DLD1 (cell line): ENCODE data around the gene BMPR1A.
"Not testable (repeated sequence)": the region's sequence is repeated elsewhere in the genome, so short reads cannot be mapped to it uniquely, and the experiment has no call there.

ENCODE experiments used
- in situ Hi-C: cut with HindIII; loops from 2 replicates; pipeline ENCODE4 v1.10.0; 2017; ENCODE audit warnings: low sequenced_read_pairs

Gene BMPR1A

DNA sequence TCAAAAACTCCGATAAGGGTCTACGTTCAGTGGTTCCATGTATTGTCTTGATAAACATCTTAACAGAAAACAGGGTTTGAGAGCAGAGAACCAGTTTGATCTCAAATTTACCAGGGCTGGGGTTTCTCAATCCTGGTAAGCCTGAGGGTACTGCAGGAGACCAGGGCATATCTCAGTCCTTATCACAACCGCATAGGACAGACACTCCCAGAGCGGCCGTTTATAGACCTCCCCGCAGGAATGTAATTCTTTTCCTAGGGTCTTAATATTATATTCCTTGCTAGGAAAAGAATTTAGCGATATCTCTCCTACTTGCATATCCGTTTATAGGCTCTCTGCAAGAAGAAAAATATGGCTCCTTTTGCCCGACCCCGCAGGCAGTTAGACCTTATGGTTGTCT lies 196.3 kb downstream of the BMPR1A start:
- in situ Hi-C loops, result not testable (repeated sequence)

DNA sequence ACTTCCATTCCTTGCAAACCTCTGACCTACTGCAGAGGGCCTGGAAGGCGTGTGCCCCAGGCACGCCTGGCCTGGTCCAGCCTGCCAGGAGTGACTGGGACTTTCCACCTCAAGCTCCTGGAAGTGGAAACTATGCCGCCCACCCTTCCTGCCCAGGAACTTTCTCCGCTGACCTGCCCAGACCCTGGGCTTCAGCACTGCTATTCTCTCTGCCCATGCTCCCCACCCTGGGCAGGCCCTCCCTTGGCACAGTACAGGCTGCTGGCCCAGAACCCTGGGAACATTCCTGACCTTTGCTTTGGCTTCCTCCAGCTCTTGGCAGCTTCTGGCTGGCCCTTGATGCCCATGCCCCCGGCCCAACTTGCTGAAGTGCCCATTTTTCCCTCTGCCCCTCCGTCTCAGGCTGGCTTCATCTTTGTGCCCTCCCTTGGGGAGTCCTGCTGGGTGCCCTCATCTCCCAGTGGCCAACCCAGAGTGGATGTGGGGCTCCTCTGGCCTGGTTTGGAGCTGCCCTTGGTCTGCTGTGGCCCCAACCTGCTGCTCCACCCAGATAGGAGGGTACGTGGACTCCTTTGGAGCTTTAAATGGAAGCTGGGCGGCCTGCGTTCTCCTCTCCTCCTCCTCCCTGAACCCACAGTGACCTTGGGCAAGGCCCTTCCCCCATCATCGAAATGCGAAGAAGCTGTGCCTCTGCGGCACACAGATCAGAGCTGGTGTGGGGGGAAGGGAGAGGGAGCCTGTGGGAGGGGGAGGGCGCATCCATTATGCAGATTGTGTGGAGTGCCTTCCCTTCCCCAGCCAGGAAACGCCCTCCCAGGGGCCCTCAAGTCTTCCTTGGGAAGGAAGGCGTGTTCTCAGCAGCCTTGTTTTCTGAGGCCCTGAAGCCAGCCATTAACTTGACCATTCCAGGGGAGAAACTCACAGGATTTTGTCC lies 197.6 kb downstream of the BMPR1A start:
- in situ Hi-C loops, result no loop called here

DNA sequence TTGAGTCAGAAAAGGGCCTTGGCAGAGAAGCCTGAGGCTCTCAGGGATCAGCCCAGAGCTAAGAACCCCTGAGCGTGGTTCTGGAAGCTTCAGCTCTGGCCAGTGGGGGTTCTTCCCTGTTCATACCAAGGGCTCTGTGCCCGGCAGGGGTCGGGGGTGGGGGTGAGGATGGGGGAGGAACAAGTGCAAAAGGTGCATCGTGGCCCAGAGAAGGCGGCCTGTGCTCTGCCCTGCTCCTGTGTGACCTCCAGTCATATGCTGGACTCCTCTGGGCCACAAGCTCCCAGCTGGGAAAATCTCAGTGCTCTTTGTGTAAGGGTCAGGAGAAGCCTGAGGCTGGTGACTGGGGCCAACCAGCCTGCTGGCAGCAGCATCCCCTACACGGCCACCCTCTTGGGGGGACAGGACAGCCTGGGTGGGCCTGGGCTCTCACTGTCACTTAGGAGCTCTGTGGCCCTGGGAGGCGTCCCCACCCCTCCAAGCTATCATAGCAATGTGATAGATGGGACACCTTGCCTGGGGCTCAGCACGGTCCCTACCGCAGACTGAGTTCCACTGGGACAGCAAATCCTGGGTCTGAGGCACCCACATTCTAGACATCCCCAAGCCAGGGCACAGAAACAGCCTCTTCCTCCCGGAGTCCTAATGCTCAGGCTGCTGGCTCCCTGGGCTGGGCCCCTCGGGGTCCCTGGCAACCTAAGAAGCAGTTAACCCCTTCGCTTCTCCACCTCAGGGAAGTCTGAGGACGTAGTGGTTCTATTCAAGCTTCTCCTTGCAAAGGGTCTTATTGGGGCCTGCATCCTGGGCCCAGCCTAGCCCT lies 198.5 kb downstream of the BMPR1A start:
- in situ Hi-C loops, result no loop called here

DNA sequence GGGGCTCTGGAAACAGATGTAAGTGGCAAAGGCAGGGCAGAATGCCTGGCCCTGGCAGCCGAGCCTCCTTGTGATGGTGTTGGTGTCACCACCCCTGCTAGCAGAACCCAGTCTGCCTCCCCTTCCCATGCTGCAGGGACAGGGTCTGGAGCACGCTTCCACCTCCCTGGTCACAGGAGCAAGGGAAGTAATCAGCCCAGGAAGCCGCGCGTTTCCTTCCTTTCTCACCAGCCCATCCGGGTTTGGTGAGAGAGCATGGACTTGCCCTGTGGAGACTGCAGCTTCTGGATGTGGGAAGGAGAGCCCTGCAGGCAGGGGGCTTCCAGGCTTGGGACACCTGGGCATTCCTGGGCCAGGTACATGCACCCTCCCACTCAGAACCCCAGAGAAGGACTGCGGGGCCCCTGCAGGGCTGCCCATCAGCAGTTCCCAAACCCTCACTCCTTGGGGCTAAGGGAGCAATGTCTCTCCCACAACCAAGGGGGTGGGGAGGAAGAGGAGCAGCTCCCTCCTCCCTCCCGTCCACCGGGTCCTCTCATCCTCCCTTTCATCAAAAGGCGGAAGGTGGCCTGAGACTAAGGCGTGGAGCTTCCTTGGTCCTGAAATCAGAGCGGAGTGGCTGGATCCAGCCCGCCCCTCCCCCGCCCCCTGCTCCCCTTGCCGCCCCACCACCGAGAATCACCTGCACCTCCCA lies 199.2 kb downstream of the BMPR1A start:
- in situ Hi-C loops, result no loop called here

DNA sequence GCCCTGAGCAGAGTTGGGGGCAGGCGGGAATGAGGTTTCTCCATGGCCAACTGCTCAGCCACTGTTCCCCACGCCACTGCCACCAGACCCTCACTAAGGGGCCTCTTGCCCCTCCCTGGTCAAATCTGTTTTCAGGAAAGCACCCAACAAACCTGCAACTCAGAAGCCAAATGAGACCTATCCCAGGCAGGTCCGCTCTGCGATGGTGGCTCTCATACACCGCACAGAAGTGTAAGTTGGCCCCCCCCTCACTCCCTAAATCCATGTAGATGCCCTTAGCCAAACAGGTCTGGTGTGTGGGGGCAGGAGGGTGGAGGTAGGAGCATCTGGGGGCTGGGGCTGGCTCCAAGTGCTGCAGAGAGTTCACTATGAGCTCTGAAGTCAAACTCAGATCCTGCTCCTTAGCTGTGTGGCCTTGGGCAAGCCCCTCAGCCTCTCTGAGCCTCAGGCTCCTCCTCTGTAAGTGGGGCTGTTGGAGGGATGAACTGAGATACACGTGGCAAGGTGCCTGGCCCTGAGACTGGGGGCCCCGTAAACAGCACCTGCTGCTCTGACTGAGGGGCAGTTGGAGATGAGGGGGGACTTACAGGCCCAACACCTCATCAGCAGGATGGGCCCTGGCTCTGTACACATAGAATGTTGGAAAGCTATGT lies 199.9 kb downstream of the BMPR1A start:
- in situ Hi-C loops, result no loop called here

DNA sequence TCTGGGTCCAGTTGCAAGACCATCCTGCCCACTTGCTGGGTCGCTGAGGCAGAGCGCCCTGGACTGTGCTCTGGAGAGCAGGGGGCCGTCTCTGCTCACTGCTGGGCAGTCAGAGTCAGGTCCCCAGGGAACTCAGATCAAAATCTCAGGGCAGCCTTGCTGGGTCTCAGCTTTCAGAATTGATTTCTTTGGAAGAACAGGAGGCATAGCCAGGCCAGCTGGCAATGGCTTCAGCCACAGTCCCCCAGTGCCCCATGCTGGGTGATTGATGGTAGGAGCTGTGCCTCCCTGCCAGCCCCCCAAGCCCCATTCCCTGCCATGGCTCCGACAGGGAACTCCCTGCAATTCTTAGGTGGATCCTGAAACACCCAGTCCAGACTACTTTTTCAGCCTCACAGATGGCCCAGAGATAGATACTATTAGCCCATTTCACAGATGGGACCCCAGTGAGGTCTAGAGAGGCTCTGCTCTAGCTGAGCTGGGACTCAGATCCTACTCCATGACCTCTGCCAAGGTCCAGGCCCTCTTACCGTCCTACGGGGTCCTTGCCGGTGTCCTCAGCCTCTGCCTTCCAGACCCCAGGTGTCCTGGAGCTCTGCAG lies 200.5 kb downstream of the BMPR1A start:
- in situ Hi-C loops, result no loop called here

DNA sequence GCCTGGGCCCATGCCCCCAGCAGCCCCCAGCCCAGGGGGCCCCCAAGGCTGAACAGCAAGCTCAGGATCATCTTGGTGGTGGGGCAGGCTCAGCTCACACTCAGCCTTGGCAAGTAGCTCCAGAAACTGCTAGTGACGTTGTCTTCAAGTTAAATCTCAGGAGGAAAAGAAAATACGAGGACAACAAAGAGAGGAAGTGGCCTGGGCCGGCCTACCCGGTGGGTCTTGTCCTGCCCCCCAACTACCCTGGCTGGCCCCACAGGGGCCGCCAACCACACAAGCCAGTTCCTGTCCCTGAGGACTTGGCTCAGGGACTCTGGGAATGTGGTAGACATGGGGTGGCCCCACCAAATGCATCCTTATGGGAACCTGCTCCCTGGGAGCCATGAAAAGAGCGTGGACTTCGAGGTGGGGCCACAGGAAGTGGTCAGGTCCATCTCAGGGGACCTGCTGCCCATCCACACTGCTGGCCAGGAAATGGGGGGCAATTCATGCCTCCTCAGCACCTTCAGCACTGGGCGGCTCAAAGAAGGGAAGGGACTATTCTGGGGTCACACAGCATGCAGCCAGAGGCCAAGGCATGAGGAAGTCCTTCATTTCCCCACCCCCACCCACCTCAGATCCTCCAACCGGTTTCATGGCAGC lies 201.2 kb downstream of the BMPR1A start, which contains the start of gene MMRN2:
Gene MMRN2, minus strand, starts transcription at position 145 of the 645 bp plus-strand sequence. Its CDS starts 74 bp downstream, at position 71.
- in situ Hi-C loops, result no loop called here

DNA sequence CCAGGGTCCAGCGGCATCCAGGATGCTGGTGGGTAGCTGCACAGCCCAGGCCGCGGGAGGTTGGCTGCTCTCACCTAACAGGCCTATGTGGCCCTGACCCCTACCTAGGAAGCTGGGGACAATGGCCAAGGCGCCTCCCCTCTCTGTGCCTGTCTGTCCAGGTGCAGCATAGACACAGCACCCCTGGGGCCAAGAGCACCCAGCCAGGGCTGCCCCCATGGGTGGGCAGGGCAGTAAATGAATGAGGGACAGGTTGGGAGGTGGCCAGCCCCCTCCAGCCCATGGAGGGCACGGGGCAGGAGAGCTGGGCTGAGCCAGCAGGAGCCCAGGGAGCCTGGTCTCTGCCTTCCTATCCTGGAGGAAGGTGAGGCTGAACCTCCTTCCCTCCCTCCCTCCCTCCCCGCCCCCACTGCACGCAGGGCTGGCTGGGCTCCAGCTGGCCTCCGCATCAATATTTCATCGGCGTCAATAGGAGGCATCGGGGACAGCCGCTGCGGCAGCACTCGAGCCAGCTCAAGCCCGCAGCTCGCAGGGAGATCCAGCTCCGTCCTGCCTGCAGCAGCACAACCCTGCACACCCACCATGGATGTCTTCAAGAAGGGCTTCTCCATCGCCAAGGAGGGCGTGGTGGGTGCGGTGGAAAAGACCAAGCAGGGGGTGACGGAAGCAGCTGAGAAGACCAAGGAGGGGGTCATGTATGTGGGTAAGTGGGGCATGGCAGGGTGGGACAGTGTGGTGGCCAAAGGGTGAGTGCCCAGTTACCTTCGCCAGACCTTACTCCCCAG lies 201.9 kb downstream of the BMPR1A start, which contains the start of gene SNCG:
Gene SNCG, plus strand, starts transcription at position 484 of the 785 bp plus-strand sequence. Its CDS starts 99 bp downstream, at position 583.
- in situ Hi-C loops, result no loop called here

DNA sequence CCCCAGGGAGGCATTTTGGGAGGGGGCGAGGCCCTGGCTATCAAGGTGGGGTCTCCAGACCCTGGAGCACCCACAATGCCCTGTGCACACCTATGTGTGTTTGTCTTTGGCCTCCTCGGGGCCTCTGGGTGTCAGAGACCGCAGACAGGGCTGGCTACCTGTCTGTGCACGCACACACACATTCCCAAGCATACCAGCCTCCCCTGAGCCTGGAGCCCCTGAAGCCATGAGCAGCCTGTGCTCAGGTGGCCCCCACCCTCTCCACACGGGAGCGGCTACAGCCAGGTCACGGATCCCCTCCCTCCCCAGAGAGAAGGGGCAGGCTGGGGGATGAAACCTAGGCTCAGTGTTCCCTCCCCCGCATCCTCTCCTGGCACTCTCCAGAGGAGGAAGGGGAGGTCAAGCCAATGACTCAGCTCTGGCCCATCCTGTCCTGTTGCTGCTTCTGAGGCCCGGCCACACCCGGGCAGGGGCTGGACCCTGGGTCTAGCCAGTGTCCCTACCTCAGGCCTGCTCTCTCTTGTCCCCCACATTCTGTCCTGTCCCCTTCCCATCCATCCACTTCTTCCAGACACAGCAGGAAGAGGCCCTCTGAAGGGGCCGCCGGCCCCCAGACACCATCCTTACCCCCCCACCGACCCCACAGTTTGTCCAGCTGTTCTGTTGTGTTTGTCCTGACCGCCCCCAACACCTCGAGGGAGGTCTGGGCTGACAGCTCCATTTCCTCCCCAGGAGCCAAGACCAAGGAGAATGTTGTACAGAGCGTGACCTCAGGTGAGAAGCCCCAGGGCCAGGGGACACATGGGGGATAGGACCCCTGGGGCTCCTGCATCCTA lies 202.7 kb downstream of the BMPR1A start:
- in situ Hi-C loops, result no loop called here

DNA sequence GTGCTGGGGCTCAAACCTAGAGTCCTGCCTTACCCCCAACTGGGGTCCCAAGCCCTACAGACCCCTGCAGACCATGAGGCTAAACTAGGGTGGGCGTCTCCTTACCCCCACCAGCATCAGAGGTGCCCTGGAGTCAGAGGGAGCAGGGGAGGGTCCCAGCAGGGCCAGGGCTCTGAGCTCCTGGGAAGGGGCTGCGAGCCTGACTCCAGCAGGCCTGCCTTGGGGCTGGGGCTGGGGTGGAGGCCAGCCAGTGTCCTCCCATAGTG lies 203.3 kb downstream of the BMPR1A start:
- in situ Hi-C loops, result no loop called here

DNA sequence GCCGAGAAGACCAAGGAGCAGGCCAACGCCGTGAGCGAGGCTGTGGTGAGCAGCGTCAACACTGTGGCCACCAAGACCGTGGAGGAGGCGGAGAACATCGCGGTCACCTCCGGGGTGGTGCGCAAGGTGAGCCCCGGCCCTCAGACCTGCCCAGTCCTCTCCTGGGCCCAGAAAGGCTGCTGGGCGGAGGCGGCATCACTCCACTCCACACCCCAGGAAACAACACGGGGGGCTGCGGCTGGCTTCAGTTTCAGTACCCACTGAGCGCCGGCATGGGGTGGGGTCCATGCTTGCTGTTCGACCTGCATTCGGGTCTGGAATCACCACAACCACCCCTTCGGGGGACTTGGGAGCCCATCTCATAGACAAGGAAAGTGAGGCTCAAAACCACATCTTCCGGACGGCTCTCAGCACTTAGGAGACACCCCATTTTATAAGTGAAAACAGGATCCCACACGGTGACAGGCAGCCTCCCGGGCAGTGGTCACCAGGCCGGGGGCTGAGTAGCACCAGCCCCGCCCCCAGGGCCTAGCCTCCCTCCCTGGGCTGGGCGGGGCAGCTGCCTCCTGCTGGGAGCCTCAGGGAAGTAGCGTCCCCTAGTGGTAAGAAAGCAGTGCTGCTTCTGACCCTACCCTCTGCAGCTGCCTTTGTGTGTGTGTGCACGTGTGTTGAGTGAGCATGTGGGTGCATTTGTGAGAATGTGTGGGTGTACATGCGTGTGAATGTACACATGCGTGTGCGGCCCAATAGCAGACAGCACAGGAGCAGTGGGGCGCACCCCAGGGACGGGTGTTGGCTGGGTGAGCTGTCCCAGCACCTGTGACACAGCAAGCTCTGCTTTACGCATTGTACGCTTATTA lies 203.8 kb downstream of the BMPR1A start:
- in situ Hi-C loops, result no loop called here

DNA sequence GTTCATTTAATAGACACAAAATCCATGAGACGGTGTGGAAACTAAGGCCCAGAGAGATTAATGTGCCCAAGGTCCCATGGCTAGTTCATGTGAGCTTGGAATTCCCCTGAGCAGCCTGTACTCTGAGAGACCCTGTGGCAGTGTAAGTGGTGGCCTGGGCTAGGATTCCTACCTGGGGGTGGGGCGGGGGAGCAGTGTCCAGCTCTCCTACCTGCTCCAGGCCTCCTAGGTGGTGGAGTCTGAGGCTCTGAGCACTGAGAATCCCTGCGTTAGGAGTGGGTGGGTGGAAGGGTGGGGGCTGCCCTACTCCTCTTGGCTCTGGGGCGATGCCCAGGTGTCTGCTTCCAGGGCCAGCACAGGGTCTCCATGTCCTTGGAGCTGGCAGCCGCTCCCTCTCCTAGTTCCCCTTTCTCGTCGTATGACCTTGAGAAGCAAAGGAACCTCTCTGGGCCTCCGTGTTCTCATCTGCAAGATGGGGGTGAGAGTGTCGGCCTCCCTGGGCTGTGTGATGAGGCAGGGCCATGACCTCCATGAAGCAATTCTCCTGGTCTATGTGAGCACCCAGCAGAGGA lies 204.5 kb downstream of the BMPR1A start:
- in situ Hi-C loops, result no loop called here

DNA sequence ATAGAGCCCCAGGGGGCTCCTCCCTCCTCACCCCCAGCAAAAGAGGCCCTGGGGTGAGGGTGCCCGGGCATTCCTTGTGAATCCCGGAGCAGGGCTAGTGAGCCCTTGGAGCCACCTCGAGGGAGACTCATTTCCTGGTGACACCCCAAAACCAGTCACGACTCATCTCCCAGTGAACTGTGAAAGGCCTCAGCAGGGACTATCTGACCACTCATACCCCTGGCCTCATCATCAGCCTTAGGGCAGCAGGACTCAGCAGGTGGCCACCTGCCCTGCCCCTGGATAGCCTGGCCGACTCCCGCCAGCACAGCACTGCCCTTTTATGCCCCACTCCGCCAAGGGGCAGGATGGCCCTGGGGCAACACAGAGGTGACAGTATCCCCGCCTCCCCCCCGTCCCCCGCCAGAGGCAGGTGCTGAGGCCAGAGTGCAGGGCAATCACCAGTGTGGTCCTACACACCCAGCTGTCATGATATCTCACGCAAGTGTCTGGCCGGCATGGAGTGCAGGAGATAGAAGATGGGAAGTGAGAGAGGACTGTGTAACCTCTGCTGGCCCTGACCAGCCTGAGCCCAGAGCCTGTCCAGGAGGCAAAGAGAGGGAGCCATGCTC lies 205.2 kb downstream of the BMPR1A start:
- in situ Hi-C loops, result no loop called here

DNA sequence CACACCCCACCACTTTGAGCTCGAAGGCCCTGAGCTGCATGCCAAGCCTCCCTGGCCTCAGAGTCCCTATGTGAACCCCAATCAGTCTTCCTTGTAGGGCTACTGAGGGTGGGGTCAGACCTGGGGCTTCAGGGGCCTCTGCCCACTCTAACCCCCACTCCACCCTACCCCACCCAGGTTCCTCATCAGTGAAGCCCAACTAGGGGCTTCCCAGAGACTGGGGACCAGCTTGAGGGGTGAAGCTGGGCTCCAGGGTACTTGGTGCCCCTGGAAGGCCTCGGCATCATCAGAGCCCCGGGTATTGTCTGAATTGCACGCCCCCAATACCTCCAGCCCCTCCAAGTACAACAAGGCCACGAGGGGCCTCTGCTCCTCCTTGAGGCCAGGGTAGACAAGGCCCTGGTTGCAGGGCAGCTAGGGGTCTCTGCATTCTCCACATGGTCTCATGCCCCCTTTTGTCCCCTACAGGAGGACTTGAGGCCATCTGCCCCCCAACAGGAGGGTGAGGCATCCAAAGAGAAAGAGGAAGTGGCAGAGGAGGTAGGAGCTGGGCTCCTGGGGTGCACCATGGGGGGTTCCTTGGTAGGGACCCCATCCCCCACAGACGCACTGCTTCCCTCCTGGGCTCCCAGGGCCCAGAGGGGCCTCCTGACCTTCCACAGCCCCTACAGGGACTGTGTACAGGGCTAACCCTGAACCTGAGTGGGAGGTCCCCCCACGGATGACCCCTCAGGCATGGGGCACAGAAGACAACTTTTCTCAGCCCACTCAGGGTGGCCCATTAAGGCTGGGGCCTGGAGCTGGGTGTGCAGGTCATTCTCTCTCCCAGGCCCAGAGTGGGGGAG lies 205.9 kb downstream of the BMPR1A start:
- in situ Hi-C loops, result no loop called here

DNA sequence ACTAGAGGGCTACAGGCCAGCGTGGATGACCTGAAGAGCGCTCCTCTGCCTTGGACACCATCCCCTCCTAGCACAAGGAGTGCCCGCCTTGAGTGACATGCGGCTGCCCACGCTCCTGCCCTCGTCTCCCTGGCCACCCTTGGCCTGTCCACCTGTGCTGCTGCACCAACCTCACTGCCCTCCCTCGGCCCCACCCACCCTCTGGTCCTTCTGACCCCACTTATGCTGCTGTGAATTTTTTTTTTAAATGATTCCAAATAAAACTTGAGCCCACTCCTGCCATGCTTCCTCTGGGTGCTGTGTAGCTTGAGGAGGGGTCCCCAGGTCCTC lies 206.5 kb downstream of the BMPR1A start:
- in situ Hi-C loops, result no loop called here
